ENCODE results near the gene SLX9.

Gene SLX9

GRCh38 chr21:44952116-44952928, 12.5 kb downstream of the SLX9 start:
- H3K27me3 ChIP-seq (ENCODE audit: insufficient read depth, low read length, poor library complexity) = no peaks in the 10 kb centered on the region
- H2BK120ac ChIP-seq (ENCODE audit: low read depth, low read length) = no peak overlapping the region
- no peak overlapping the region for H3K9ac ChIP-seq (ENCODE audit: low read length)
- H3K79me2 ChIP-seq (ENCODE audit: control insufficient read depth, insufficient read depth, low read length) = peaks cover 47% of the 10 kb centered on the region
- H3K4me2 ChIP-seq (ENCODE audit: low read length) = no peak overlapping the region
- H4K5ac ChIP-seq (ENCODE audit: low read length) = no peak overlapping the region
- no peak for DNase-seq
- H3K36me3 ChIP-seq (ENCODE audit: control insufficient read depth, insufficient read depth, low read length) = peaks cover 9% of the 10 kb centered on the region
- H3K4me1 ChIP-seq (ENCODE audit: control insufficient read depth, low read depth, low read length) = no peaks in the 10 kb centered on the region
- H4K8ac ChIP-seq (ENCODE audit: low read depth, low read length) = no peak overlapping the region
- no peak overlapping the region for H2AK5ac ChIP-seq (ENCODE audit: low read length)
- peaks cover 18% of the 10 kb centered on the region for H3K79me1 ChIP-seq (ENCODE audit: low read length)
- H3K23ac ChIP-seq (ENCODE audit: low read length) = no peak overlapping the region
- H3K4ac ChIP-seq (ENCODE audit: low read depth, low read length) = no peak overlapping the region
- H3K18ac ChIP-seq (ENCODE audit: low read length) = no peak overlapping the region
- no peak overlapping the region for H2BK5ac ChIP-seq (ENCODE audit: low read length)
- WGBS (ENCODE audit: extremely low coverage, insufficient coverage, low lambda C conversion rate) = no CpG with 5 or more reads among the region's 24 CpGs
- H3K56ac ChIP-seq (ENCODE audit: low read length) = no peak overlapping the region
- no peak overlapping the region for H2BK15ac ChIP-seq (replicated peaks; ENCODE audit: low read depth)
- H3K4me3 ChIP-seq (ENCODE audit: low read length) = no peak overlapping the region
- no peak overlapping the region for H3K27ac ChIP-seq (ENCODE audit: low read depth, low read length)

GRCh38 chr21:44952929-44953627, 13.2 kb downstream of the SLX9 start:
- Histone ChIP-seq H3K27ac (ENCODE audit: low read depth, low read length) (no peak overlapping the region), H2BK15ac (replicated peaks; ENCODE audit: low read depth) (no peak overlapping the region), H2BK120ac (ENCODE audit: low read depth, low read length) (no peak overlapping the region), H3K4me2 (ENCODE audit: low read length) (no peak overlapping the region), H3K18ac (ENCODE audit: low read length) (no peak overlapping the region), H3K9ac (ENCODE audit: low read length) (no peak overlapping the region), H4K5ac (ENCODE audit: low read length) (no peak overlapping the region), H3K79me2 (ENCODE audit: control insufficient read depth, insufficient read depth, low read length) (peaks cover 44% of the 10 kb centered on the region), H2AK5ac (ENCODE audit: low read length) (no peak overlapping the region), H3K79me1 (ENCODE audit: low read length) (peaks cover 18% of the 10 kb centered on the region), H3K56ac (ENCODE audit: low read length) (no peak overlapping the region), H3K4me3 (ENCODE audit: low read length) (no peak overlapping the region), H3K27me3 (ENCODE audit: insufficient read depth, low read length, poor library complexity) (no peaks in the 10 kb centered on the region), H2BK5ac (ENCODE audit: low read length) (no peak overlapping the region), H3K4me1 (ENCODE audit: control insufficient read depth, low read depth, low read length) (no peaks in the 10 kb centered on the region), H3K4ac (ENCODE audit: low read depth, low read length) (no peak overlapping the region), H3K36me3 (ENCODE audit: control insufficient read depth, insufficient read depth, low read length) (peaks cover 9% of the 10 kb centered on the region), H3K23ac (ENCODE audit: low read length) (no peak overlapping the region), H4K8ac (ENCODE audit: low read depth, low read length) (no peak overlapping the region)
- DNase-seq = no peak
- WGBS (ENCODE audit: extremely low coverage, insufficient coverage, low lambda C conversion rate) = no CpG with 5 or more reads among the region's 25 CpGs

- Histone ChIP-seq H3K4me3 (ENCODE audit: low read length) (no peak overlapping the region), H3K36me3 (ENCODE audit: control insufficient read depth, insufficient read depth, low read length) (peaks cover 9% of the 10 kb centered on the region), H2BK120ac (ENCODE audit: low read depth, low read length) (no peak overlapping the region), H2BK5ac (ENCODE audit: low read length) (no peak overlapping the region), H2BK15ac (replicated peaks; ENCODE audit: low read depth) (no peak overlapping the region), H3K79me1 (ENCODE audit: low read length) (peaks cover 18% of the 10 kb centered on the region), H3K18ac (ENCODE audit: low read length) (no peak overlapping the region), H3K9ac (ENCODE audit: low read length) (no peak overlapping the region), H3K56ac (ENCODE audit: low read length) (no peak overlapping the region), H3K23ac (ENCODE audit: low read length) (no peak overlapping the region), H4K8ac (ENCODE audit: low read depth, low read length) (no peak overlapping the region), H3K4me1 (ENCODE audit: control insufficient read depth, low read depth, low read length) (no peaks in the 10 kb centered on the region), H3K27me3 (ENCODE audit: insufficient read depth, low read length, poor library complexity) (no peaks in the 10 kb centered on the region), H3K4ac (ENCODE audit: low read depth, low read length) (no peak overlapping the region), H4K5ac (ENCODE audit: low read length) (no peak overlapping the region), H2AK5ac (ENCODE audit: low read length) (no peak overlapping the region), H3K79me2 (ENCODE audit: control insufficient read depth, insufficient read depth, low read length) (peaks cover 44% of the 10 kb centered on the region), H3K27ac (ENCODE audit: low read depth, low read length) (no peak overlapping the region), H3K4me2 (ENCODE audit: low read length) (no peak overlapping the region)
- DNase-seq = no peak
- no CpG with 5 or more reads among the region's 13 CpGs for whole genome bisulfite sequencing (ENCODE audit: extremely low coverage, insufficient coverage, low lambda C conversion rate)
Measured at GRCh38 chr21:44953628-44954021, 13.8 kb downstream of the SLX9 start.

GRCh38 chr21:44954281-44954771, 14.5 kb downstream of the SLX9 start:
- H3K79me2 ChIP-seq (ENCODE audit: control insufficient read depth, insufficient read depth, low read length) = peaks cover 44% of the 10 kb centered on the region
- WGBS (ENCODE audit: extremely low coverage, insufficient coverage, low lambda C conversion rate) = no CpG with 5 or more reads among the region's 22 CpGs
- no peak overlapping the region for H3K9ac ChIP-seq (ENCODE audit: low read length)
- H3K27me3 ChIP-seq (ENCODE audit: insufficient read depth, low read length, poor library complexity) = no peaks in the 10 kb centered on the region
- no peak overlapping the region for H2BK5ac ChIP-seq (ENCODE audit: low read length)
- H4K5ac ChIP-seq (ENCODE audit: low read length) = no peak overlapping the region
- H2BK15ac ChIP-seq (replicated peaks; ENCODE audit: low read depth) = no peak overlapping the region
- no peak overlapping the region for H3K27ac ChIP-seq (ENCODE audit: low read depth, low read length)
- no peak overlapping the region for H3K4me3 ChIP-seq (ENCODE audit: low read length)
- H3K4me2 ChIP-seq (ENCODE audit: low read length) = no peak overlapping the region
- H3K23ac ChIP-seq (ENCODE audit: low read length) = no peak overlapping the region
- H3K56ac ChIP-seq (ENCODE audit: low read length) = no peak overlapping the region
- H3K4ac ChIP-seq (ENCODE audit: low read depth, low read length) = no peak overlapping the region
- peaks cover 9% of the 10 kb centered on the region for H3K36me3 ChIP-seq (ENCODE audit: control insufficient read depth, insufficient read depth, low read length)
- DNase-seq = no peak
- H4K8ac ChIP-seq (ENCODE audit: low read depth, low read length) = no peak overlapping the region
- no peak overlapping the region for H2AK5ac ChIP-seq (ENCODE audit: low read length)
- H3K4me1 ChIP-seq (ENCODE audit: control insufficient read depth, low read depth, low read length) = no peaks in the 10 kb centered on the region
- peaks cover 18% of the 10 kb centered on the region for H3K79me1 ChIP-seq (ENCODE audit: low read length)
- no peak overlapping the region for H3K18ac ChIP-seq (ENCODE audit: low read length)
- no peak overlapping the region for H2BK120ac ChIP-seq (ENCODE audit: low read depth, low read length)

- Histone ChIP-seq H3K4me2 (ENCODE audit: low read length) (no peak overlapping the region), H2AK5ac (ENCODE audit: low read length) (no peak overlapping the region), H3K9ac (ENCODE audit: low read length) (no peak overlapping the region), H3K79me1 (ENCODE audit: low read length) (peaks cover 15% of the 10 kb centered on the region), H3K4me3 (ENCODE audit: low read length) (no peak overlapping the region), H3K56ac (ENCODE audit: low read length) (no peak overlapping the region), H4K5ac (ENCODE audit: low read length) (no peak overlapping the region), H4K8ac (ENCODE audit: low read depth, low read length) (no peak overlapping the region), H3K4me1 (ENCODE audit: control insufficient read depth, low read depth, low read length) (no peaks in the 10 kb centered on the region), H3K27me3 (ENCODE audit: insufficient read depth, low read length, poor library complexity) (no peaks in the 10 kb centered on the region), H3K36me3 (ENCODE audit: control insufficient read depth, insufficient read depth, low read length) (peaks cover 12% of the 10 kb centered on the region), H3K18ac (ENCODE audit: low read length) (no peak overlapping the region), H3K79me2 (ENCODE audit: control insufficient read depth, insufficient read depth, low read length) (peaks cover 42% of the 10 kb centered on the region), H2BK5ac (ENCODE audit: low read length) (no peak overlapping the region), H3K23ac (ENCODE audit: low read length) (no peak overlapping the region), H2BK15ac (replicated peaks; ENCODE audit: low read depth) (no peak overlapping the region), H2BK120ac (ENCODE audit: low read depth, low read length) (no peak overlapping the region), H3K27ac (ENCODE audit: low read depth, low read length) (no peak overlapping the region), H3K4ac (ENCODE audit: low read depth, low read length) (no peak overlapping the region)
- no peak for DNase-seq
- WGBS (ENCODE audit: extremely low coverage, insufficient coverage, low lambda C conversion rate) = no CpG with 5 or more reads among the region's 21 CpGs
Measured at GRCh38 chr21:44955141-44955797, 15.4 kb downstream of the SLX9 start.
